SK-N-SH (cell line): ENCODE results near the gene TNFRSF14. TPM values are rescaled to one million over a fixed set of nuclear protein-coding genes. Genes with fewer than 3 reads are reported as not detected.

Experiments
- CTCF ChIA-PET: fragments of 300-600, 350-600 bp; formaldehyde crosslinking; extraction: SDS; loops from one replicate; lab custom pipeline; 2021; lab: Yijun Ruan, JAX
- POLR2A ChIA-PET: fragments of 350-600 bp; sonication (Branson Sonifier 250); formaldehyde crosslinking; extraction: SDS; loops from one replicate; lab custom pipeline; 2020; ENCODE audit warnings: antibody characterized with exemption, inconsistent platforms; lab: Yijun Ruan, JAX
- DNase-seq: peaks from one replicate; pipeline ENCODE4 v3.0.0; 2012
- H2AFZ ChIP-seq: fragments of 200-600 bp; sonication (generic); 2 replicates; pipeline ENCODE4 v1.8.1; 2016; ENCODE audit warnings: antibody characterized with exemption, mild to moderate bottlenecking, low read depth
- H3F3A ChIP-seq: fragments of 200-600 bp; sonication (generic); replicated peaks from 2 replicates; pipeline ENCODE3; 2016; ENCODE audit warnings: antibody characterized with exemption, mild to moderate bottlenecking; ENCODE audit not compliant: insufficient read depth
- H3K27ac ChIP-seq, 2 experiments: fragments of 200-500 bp in 1 of 2; fragments of 200-600 bp in 1 of 2; sonication (Bioruptor generic) in 1 of 2; sonication (generic), shearing (Covaris generic) in 1 of 2; 2 replicates each; pipeline versions ENCODE4 v1.5.1 to v1.6.1; 2014 to 2016; ENCODE audit warnings: low read depth in 2 of 2, inconsistent platforms in 1 of 2, low read length in 1 of 2, mild to moderate bottlenecking in 1 of 2, mixed read lengths in 1 of 2
- H3K27me3 ChIP-seq: fragments of 200-600 bp; sonication (generic), shearing (Covaris generic); 2 replicates; pipeline ENCODE4 v1.6.1; 2016; ENCODE audit warnings: mixed run types; ENCODE audit not compliant: insufficient read depth
- H3K36me3 ChIP-seq, 2 experiments: fragments of 200-500 bp in 1 of 2; fragments of 200-600 bp in 1 of 2; sonication (Bioruptor generic) in 1 of 2; sonication (generic) in 1 of 2; replicated peaks in 1 of 2; 2 replicates each; pipeline versions ENCODE3 to v1.5.1; 2014 to 2016; ENCODE audit warnings: low read length in 1 of 2, mild to moderate bottlenecking in 1 of 2; ENCODE audit not compliant: insufficient read depth in 2 of 2, control insufficient read depth in 1 of 2
- H3K4me1 ChIP-seq, 2 experiments: fragments of 200-500 bp in 1 of 2; fragments of 200-600 bp in 1 of 2; sonication (Bioruptor generic) in 1 of 2; sonication (generic), shearing (Covaris generic) in 1 of 2; 2 replicates each; pipeline versions ENCODE4 v1.5.1 to v1.6.1; 2014 to 2016; ENCODE audit warnings: low read depth in 1 of 2, low read length in 1 of 2, mixed run types in 1 of 2; ENCODE audit not compliant: insufficient read depth in 2 of 2, control insufficient read depth in 1 of 2
- H3K4me2 ChIP-seq: fragments of 200-600 bp; sonication (generic), shearing (Covaris generic); 2 replicates; pipeline ENCODE4 v1.6.1; 2017; ENCODE audit warnings: mixed run types
- H3K4me3 ChIP-seq, 2 experiments: fragments of 200-500 bp in 1 of 2; fragments of 200-600 bp in 1 of 2; sonication (Bioruptor generic) in 1 of 2; sonication (generic), shearing (Covaris generic) in 1 of 2; 2 replicates each; pipeline versions ENCODE4 v1.5.1 to v1.8.1; 2014 to 2016; ENCODE audit warnings: low read depth in 2 of 2, inconsistent platforms in 1 of 2, low read length in 1 of 2, mild to moderate bottlenecking in 1 of 2, mixed read lengths in 1 of 2, moderate library complexity in 1 of 2
- H3K79me2 ChIP-seq: fragments of 200-600 bp; sonication (generic); 2 replicates; pipeline ENCODE4 v1.8.1; 2017; ENCODE audit warnings: mild to moderate bottlenecking; ENCODE audit not compliant: insufficient read depth
- H3K9ac ChIP-seq: fragments of 200-600 bp; sonication (generic); 2 replicates; pipeline ENCODE4 v1.6.1; 2017; ENCODE audit warnings: mixed run types
- H3K9me2 ChIP-seq: fragments of 200-600 bp; sonication (generic); 2 replicates; pipeline ENCODE4 v1.6.1; 2017; ENCODE audit warnings: mixed run types
- H3K9me3 ChIP-seq: fragments of 200-600 bp; sonication (generic); 2 replicates; pipeline ENCODE4 v1.6.1; 2017; ENCODE audit warnings: mixed run types, mild to moderate bottlenecking, moderate library complexity
- H4K20me1 ChIP-seq: fragments of 200-600 bp; sonication (generic); 2 replicates; pipeline ENCODE4 v1.6.1; 2017; ENCODE audit warnings: mild to moderate bottlenecking, mixed run types; ENCODE audit not compliant: insufficient read depth
- FOSL2 ChIP-seq: IDR thresholded peaks from 2 replicates; pipeline ENCODE4 v1.4.0; 2012; ENCODE audit warnings: low read depth, mild to moderate bottlenecking, moderate library complexity, borderline replicate concordance
- FOXM1 ChIP-seq: IDR thresholded peaks from 2 replicates; pipeline ENCODE4 v1.4.0; 2012; ENCODE audit warnings: low read depth, mild to moderate bottlenecking
- MEF2A ChIP-seq: IDR thresholded peaks from 2 replicates; pipeline ENCODE4 v1.4.0; 2012; ENCODE audit warnings: low read depth, borderline replicate concordance
- NRF1 ChIP-seq: IDR thresholded peaks from 2 replicates; pipeline ENCODE4 v1.6.1; 2012; ENCODE audit warnings: low read depth, mild to moderate bottlenecking, low read length
- RAD21 ChIP-seq: IDR thresholded peaks from 2 replicates; pipeline ENCODE4 v1.6.1; 2012; ENCODE audit warnings: mild to moderate bottlenecking, low read length
- TEAD4 ChIP-seq: IDR thresholded peaks from 2 replicates; pipeline ENCODE4 v1.4.0; 2012; ENCODE audit warnings: mild to moderate bottlenecking, borderline replicate concordance; ENCODE audit not compliant: insufficient read depth
- WGBS: methylation state at CpG from one replicate; pipeline ENCODE4 v1.1.6; 2017; ENCODE audit warnings: low lambda C conversion rate; 5-methylcytosine and 5-hydroxymethylcytosine counted together
- polyA plus RNA-seq, 3 experiments: library from polyadenylated mRNA; depleted of rRNA; stranded (reverse); fragments of >200 nt; gene quantifications; 2 replicates each; pipeline ENCODE4 v1.2.3, GENCODE V29; 2012
- TF ChIP-seq, protein P1 (sequence below): IDR thresholded peaks from 2 replicates; pipeline ENCODE4 v1.6.1; 2012; ENCODE audit warnings: mild to moderate bottlenecking, low read depth, low read length, moderate library complexity
- TF ChIP-seq, protein P2 (sequence below): IDR thresholded peaks from 2 replicates; pipeline ENCODE4 v1.4.0; 2012; ENCODE audit warnings: low read depth
- TF ChIP-seq, protein P3 (sequence below): IDR thresholded peaks from 2 replicates; pipeline ENCODE4; 2012

Gene TNFRSF14
- polyA plus RNA-seq, 1 of the 3 experiments (the other 2 are of a cell fraction), result 0.28 TPM

DNA sequence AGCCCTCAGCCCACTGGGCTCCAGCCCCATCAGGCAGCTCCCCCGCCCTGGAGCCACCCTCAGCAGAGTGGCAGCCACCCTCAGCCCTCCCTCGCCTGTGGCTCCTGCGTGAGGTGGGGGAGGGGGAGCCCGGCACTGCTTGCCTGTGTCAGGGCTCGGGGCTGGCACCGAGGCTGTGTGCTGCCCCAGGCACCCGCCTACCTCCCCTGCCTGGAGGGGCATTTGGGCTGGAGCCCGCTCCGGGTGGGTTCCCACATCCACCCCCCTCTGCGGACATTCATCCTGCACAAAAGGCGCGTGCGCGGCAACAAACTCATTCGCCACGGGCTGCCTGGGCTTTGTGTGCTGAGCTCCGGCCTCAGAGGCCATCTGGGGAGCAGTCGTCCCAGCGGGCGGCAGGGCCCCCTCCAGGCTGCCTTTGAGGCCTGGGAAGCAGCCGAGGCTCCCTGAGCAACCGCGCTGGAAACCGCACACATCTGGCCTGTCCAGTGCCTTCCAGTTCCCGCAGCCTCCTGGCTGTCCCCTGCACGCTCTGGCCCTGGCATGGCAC lies 12.6 kb upstream of the TNFRSF14 start:
- ChIA-PET POLR2A (interaction anchor here (0.7 to 3.6 kb wide), 15 partner anchors 8 to 1651 kb away, joined by 3 to 24 read pairs (median 3); partner anchors contain the start of genes HES5, PANK4 and PLCH2), CTCF (interaction anchor here (0.7 to 4.1 kb wide), 7 partner anchors 11 to 97 kb away, joined by 3 to 35 read pairs (median 4); partner anchors contain the start of genes HES5 and PLCH2)
- Histone ChIP-seq H3K36me3 (no peaks in the 10 kb centered on the region), H3K4me1 (peaks cover 0 to 56% of the 10 kb centered on the region in 2 experiments; a peak in 1 of 4 replicates), H3K27me3 (no peaks in the 10 kb centered on the region), H3F3A (no peaks in the 10 kb centered on the region), H3K27ac (peak overlapping the region in 1 of 2 experiments; percentile 97; a peak in 2 of 4 replicates), H2AFZ (0 out of 2 replicates have a peak overlapping the region, but pooled peaks have one; percentile 41), H3K79me2 (no peaks in the 10 kb centered on the region), H3K9ac (no peak overlapping the region), H3K9me3 (no peaks in the 10 kb centered on the region), H3K4me2 (peak overlapping the region; percentile 44; the same call in 1 of the 2 replicates), H3K9me2 (no peaks in the 10 kb centered on the region), H3K4me3 (no peak overlapping the region; a peak in 1 of 4 replicates), H4K20me1 (no peaks in the 10 kb centered on the region)
- 48% methylated on average over 7 of the region's 26 CpGs for WGBS
- TF ChIP-seq, protein P1, sequence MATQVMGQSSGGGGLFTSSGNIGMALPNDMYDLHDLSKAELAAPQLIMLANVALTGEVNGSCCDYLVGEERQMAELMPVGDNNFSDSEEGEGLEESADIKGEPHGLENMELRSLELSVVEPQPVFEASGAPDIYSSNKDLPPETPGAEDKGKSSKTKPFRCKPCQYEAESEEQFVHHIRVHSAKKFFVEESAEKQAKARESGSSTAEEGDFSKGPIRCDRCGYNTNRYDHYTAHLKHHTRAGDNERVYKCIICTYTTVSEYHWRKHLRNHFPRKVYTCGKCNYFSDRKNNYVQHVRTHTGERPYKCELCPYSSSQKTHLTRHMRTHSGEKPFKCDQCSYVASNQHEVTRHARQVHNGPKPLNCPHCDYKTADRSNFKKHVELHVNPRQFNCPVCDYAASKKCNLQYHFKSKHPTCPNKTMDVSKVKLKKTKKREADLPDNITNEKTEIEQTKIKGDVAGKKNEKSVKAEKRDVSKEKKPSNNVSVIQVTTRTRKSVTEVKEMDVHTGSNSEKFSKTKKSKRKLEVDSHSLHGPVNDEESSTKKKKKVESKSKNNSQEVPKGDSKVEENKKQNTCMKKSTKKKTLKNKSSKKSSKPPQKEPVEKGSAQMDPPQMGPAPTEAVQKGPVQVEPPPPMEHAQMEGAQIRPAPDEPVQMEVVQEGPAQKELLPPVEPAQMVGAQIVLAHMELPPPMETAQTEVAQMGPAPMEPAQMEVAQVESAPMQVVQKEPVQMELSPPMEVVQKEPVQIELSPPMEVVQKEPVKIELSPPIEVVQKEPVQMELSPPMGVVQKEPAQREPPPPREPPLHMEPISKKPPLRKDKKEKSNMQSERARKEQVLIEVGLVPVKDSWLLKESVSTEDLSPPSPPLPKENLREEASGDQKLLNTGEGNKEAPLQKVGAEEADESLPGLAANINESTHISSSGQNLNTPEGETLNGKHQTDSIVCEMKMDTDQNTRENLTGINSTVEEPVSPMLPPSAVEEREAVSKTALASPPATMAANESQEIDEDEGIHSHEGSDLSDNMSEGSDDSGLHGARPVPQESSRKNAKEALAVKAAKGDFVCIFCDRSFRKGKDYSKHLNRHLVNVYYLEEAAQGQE, result no peak
- TF ChIP-seq, protein P2, sequence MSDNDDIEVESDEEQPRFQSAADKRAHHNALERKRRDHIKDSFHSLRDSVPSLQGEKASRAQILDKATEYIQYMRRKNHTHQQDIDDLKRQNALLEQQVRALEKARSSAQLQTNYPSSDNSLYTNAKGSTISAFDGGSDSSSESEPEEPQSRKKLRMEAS, result no peak
- TF ChIP-seq FOSL2 (no peak), NRF1 (peak; percentile 26; the same call in 1 of the 2 replicates), FOXM1 (no peak), MEF2A (no peak), RAD21 (0 out of 2 replicates have a peak, but pooled peaks have one; percentile 7), TEAD4 (no peak)
- TF ChIP-seq, protein P3, sequence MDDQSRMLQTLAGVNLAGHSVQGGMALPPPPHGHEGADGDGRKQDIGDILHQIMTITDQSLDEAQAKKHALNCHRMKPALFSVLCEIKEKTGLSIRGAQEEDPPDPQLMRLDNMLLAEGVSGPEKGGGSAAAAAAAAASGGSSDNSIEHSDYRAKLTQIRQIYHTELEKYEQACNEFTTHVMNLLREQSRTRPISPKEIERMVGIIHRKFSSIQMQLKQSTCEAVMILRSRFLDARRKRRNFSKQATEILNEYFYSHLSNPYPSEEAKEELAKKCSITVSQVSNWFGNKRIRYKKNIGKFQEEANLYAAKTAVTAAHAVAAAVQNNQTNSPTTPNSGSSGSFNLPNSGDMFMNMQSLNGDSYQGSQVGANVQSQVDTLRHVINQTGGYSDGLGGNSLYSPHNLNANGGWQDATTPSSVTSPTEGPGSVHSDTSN, result no peak
- DNase-seq, result peak; percentile 82
